HCEC 1CT (cell line): ENCODE data around the gene PGAM2.

Experiments used
- DNase-seq: peaks from one replicate; pipeline ENCODE4 v3.0.0-alpha.2; 2017

PGAM2 gene

GRCh38 chr7:44082541-44083207, 17.3 kb upstream of the PGAM2 start:
- DNase-seq = peak; percentile 100

GRCh38 chr7:44081266-44081748, 15.9 kb upstream of the PGAM2 start:
- no peak for DNase-seq

- DNase-seq = no peak
These were observed 15.4 kb upstream of the PGAM2 start for GRCh38 chr7:44080686-44081265.

GRCh38 chr7:44080118-44080517, 14.8 kb upstream of the PGAM2 start:
- DNase-seq = no peak

GRCh38 chr7:44079331-44080021, 14.1 kb upstream of the PGAM2 start:
- no peak for DNase-seq

- DNase-seq = no peak
These were observed 13.2 kb upstream of the PGAM2 start for GRCh38 chr7:44078521-44078920.

GRCh38 chr7:44077681-44078091, 12.3 kb upstream of the PGAM2 start:
- no peak for DNase-seq

GRCh38 chr7:44077061-44077460, 11.7 kb upstream of the PGAM2 start:
- DNase-seq = no peak

- no peak for DNase-seq
These were observed 10.9 kb upstream of the PGAM2 start for GRCh38 chr7:44076101-44076895.

- DNase-seq = no peak
These were observed 10.1 kb upstream of the PGAM2 start for GRCh38 chr7:44075296-44076075.

GRCh38 chr7:44074349-44074695, 9.0 kb upstream of the PGAM2 start:
- DNase-seq = no peak

GRCh38 chr7:44073664-44074348, 8.4 kb upstream of the PGAM2 start:
- DNase-seq = no peak

- peak; percentile 71 for DNase-seq
These were observed 7.2 kb upstream of the PGAM2 start for GRCh38 chr7:44072364-44073231.

GRCh38 chr7:44071726-44072363, 6.5 kb upstream of the PGAM2 start:
- no peak for DNase-seq

GRCh38 chr7:44068054-44068453, 2.7 kb upstream of the PGAM2 start:
- DNase-seq = no peak

GRCh38 chr7:44067064-44067951, 1.9 kb upstream of the PGAM2 start:
- DNase-seq = no peak

- DNase-seq = no peak
These were observed 1.2 kb upstream of the PGAM2 start for GRCh38 chr7:44066494-44067063.

GRCh38 chr7:44066111-44066460, 719 bp upstream of the PGAM2 start:
- DNase-seq = no peak

GRCh38 chr7:44064791-44065430, 456 bp downstream of the PGAM2 start:
- DNase-seq = no peak
